Loucy (cell line): Measurements from ENCODE around the gene CARD9.

Experiments used
- H2AFZ ChIP-seq: fragments of 200-600 bp; sonication (generic); 2 replicates; pipeline ENCODE4 v1.6.0; 2016; ENCODE audit warnings: antibody characterized with exemption, mild to moderate bottlenecking, low read length, moderate library complexity
- H3F3A ChIP-seq: fragments of 200-600 bp; 2 replicates; pipeline ENCODE4 v1.6.0; 2016; ENCODE audit warnings: antibody characterized with exemption, low read depth, mild to moderate bottlenecking
- H3K27me3 ChIP-seq: fragments of 200-600 bp; sonication (generic); 2 replicates; pipeline ENCODE4 v1.6.1; 2014; ENCODE audit warnings: low read length, mild to moderate bottlenecking; ENCODE audit not compliant: insufficient read depth, poor library complexity, severe bottlenecking
- H3K36me3 ChIP-seq: fragments of 200-600 bp; sonication (generic); 2 replicates; pipeline ENCODE4 v1.6.1; 2016; ENCODE audit warnings: low read length; ENCODE audit not compliant: insufficient read depth
- H3K4me1 ChIP-seq: fragments of 200-600 bp; sonication (generic); 2 replicates; pipeline ENCODE4 v1.5.1; 2014; ENCODE audit warnings: low read length, mild to moderate bottlenecking; ENCODE audit not compliant: insufficient read depth, poor library complexity, severe bottlenecking
- H3K4me2 ChIP-seq: fragments of 200-600 bp; sonication (generic); 2 replicates; pipeline ENCODE4 v1.6.0; 2014; ENCODE audit warnings: antibody characterized with exemption, low read length, low read depth, mild to moderate bottlenecking; ENCODE audit not compliant: poor library complexity, severe bottlenecking
- H3K4me3 ChIP-seq: fragments of 200-600 bp; sonication (generic); 2 replicates; pipeline ENCODE4 v1.5.1; 2014; ENCODE audit warnings: low read length, mild to moderate bottlenecking, mixed read lengths; ENCODE audit not compliant: poor library complexity, severe bottlenecking
- H3K79me2 ChIP-seq: fragments of 200-600 bp; sonication (generic); 2 replicates; pipeline ENCODE4 v1.6.1; 2014; ENCODE audit warnings: low read length; ENCODE audit not compliant: insufficient read depth
- H3K9ac ChIP-seq: fragments of 200-600 bp; sonication (generic); 2 replicates; pipeline ENCODE4 v1.6.0; 2014; ENCODE audit warnings: mild to moderate bottlenecking, low read depth, low read length, moderate library complexity; ENCODE audit not compliant: poor library complexity, severe bottlenecking
- H3K9me2 ChIP-seq: fragments of 200-600 bp; sonication (generic); replicated peaks from 2 replicates; pipeline ENCODE4 v1.6.1; 2016; ENCODE audit warnings: low read depth, low read length, mixed read lengths
- H3K9me3 ChIP-seq: fragments of 200-600 bp; sonication (generic); 2 replicates; pipeline ENCODE4 v1.6.1; 2014; ENCODE audit warnings: mild to moderate bottlenecking, antibody characterized with exemption, low read length, low read depth; ENCODE audit not compliant: insufficient read depth
- H4K20me1 ChIP-seq: fragments of 200-600 bp; sonication (generic); 2 replicates; pipeline ENCODE4 v1.6.0; 2014; ENCODE audit warnings: antibody characterized with exemption, low read length, mild to moderate bottlenecking; ENCODE audit not compliant: insufficient read depth, poor library complexity, severe bottlenecking
- CTCF ChIP-seq: fragments of 200-600 bp; sonication (generic); conservative IDR thresholded peaks from 2 replicates; pipeline ENCODE4 v1.5.1; 2014; ENCODE audit warnings: mild to moderate bottlenecking, antibody characterized with exemption, low read length
- EZH2phosphoT487 ChIP-seq: fragments of 200-600 bp; IDR thresholded peaks from 2 replicates; pipeline ENCODE4 v1.6.1; 2018; ENCODE audit warnings: antibody characterized with exemption, mild to moderate bottlenecking, moderate library complexity, borderline replicate concordance

The CARD9 gene

GRCh38 chr9:136416427-136416826 is 43.0 kb upstream of the CARD9 start:
- Histone ChIP-seq H3F3A (no peaks in the 10 kb centered on the region), H3K4me3 (no peak overlapping the region), H2AFZ (no peak overlapping the region), H3K36me3 (peaks cover 59% of the 10 kb centered on the region; the same call in 1 of the 2 replicates), H3K9ac (no peak overlapping the region), H4K20me1 (peaks cover 15% of the 10 kb centered on the region), H3K9me2 (no peaks in the 10 kb centered on the region), H3K79me2 (peaks cover 25% of the 10 kb centered on the region), H3K9me3 (no peaks in the 10 kb centered on the region), H3K4me1 (peaks cover 12% of the 10 kb centered on the region), H3K27me3 (no peaks in the 10 kb centered on the region), H3K4me2 (no peak overlapping the region)
- TF ChIP-seq EZH2phosphoT487 (no peak), CTCF (no peak)

GRCh38 chr9:136412962-136413361 is 39.5 kb upstream of the CARD9 start:
- H4K20me1 ChIP-seq: peaks cover 27% of the 10 kb centered on the region
- H3K9me2 ChIP-seq: no peaks in the 10 kb centered on the region
- TF ChIP-seq CTCF (no peak), EZH2phosphoT487 (no peak)
- no peaks in the 10 kb centered on the region for H3F3A ChIP-seq
- H3K4me2 ChIP-seq: peak overlapping the region; percentile 95
- no peaks in the 10 kb centered on the region for H3K9me3 ChIP-seq
- H3K79me2 ChIP-seq: peaks cover 54% of the 10 kb centered on the region
- no peak overlapping the region for H3K4me3 ChIP-seq
- H3K4me1 ChIP-seq: peaks cover 27% of the 10 kb centered on the region
- H2AFZ ChIP-seq: no peak overlapping the region
- H3K9ac ChIP-seq: no peak overlapping the region
- H3K36me3 ChIP-seq: peaks cover 35% of the 10 kb centered on the region; the same call in 1 of the 2 replicates
- no peaks in the 10 kb centered on the region for H3K27me3 ChIP-seq

GRCh38 chr9:136411378-136411777 is 37.9 kb upstream of the CARD9 start:
- H4K20me1 ChIP-seq: peaks cover 27% of the 10 kb centered on the region
- H3K27me3 ChIP-seq: no peaks in the 10 kb centered on the region
- TF ChIP-seq EZH2phosphoT487 (no peak), CTCF (no peak)
- H3K4me2 ChIP-seq: peak overlapping the region; percentile 95
- H3K4me1 ChIP-seq: peaks cover 27% of the 10 kb centered on the region
- H3K9me2 ChIP-seq: no peaks in the 10 kb centered on the region
- H3K36me3 ChIP-seq: peaks cover 29% of the 10 kb centered on the region; the same call in 1 of the 2 replicates
- H3K9me3 ChIP-seq: no peaks in the 10 kb centered on the region
- H2AFZ ChIP-seq: no peak overlapping the region
- no peaks in the 10 kb centered on the region for H3F3A ChIP-seq
- H3K9ac ChIP-seq: peak overlapping the region; percentile 80
- peaks cover 65% of the 10 kb centered on the region for H3K79me2 ChIP-seq
- H3K4me3 ChIP-seq: peak overlapping the region; percentile 84
